Left ventricle myocardium inferior (tissue), 1 donor: ENCODE measurements around the gene OSBPL5. TPM values are rescaled to one million over a fixed set of nuclear protein-coding genes. Genes with fewer than 3 reads are reported as not detected.
A peak's percentile ranks its signal among the peaks of the same experiment; 100 is the strongest.

Experiments
- DNase-seq: peaks from one replicate; pipeline ENCODE4 v3.0.0-alpha.2; 2020
- H3K27ac ChIP-seq: fragments of 200-600 bp; replicated peaks from 2 replicates; pipeline ENCODE4 v1.8.0; 2021
- H3K27me3 ChIP-seq: fragments of 200-600 bp; 2 replicates; pipeline ENCODE4 v1.8.0; 2021; ENCODE audit warnings: low read depth
- H3K36me3 ChIP-seq: fragments of 200-600 bp; 2 replicates; pipeline ENCODE4 v1.8.0; 2021
- H3K4me1 ChIP-seq: fragments of 200-600 bp; 2 replicates; pipeline ENCODE4 v1.8.0; 2021
- H3K4me3 ChIP-seq: fragments of 200-600 bp; 2 replicates; pipeline ENCODE4 v1.8.0; 2021; ENCODE audit warnings: mild to moderate bottlenecking, moderate library complexity
- H3K9me3 ChIP-seq: fragments of 200-600 bp; replicated peaks from 2 replicates; pipeline ENCODE4 v1.8.0; 2021
- intact Hi-C: fragments of 100-400 bp; cut with micrococcal nuclease; formaldehyde crosslinking; loops from one replicate; pipeline ENCODE4 v1.11.0; 2022
- total RNA-seq: library from RNA; stranded (reverse); fragmentation: NEBNext Ultra II Directional; extraction: Animal tissue kit (Norgen Biotek cat#: 25700); gene quantifications from one replicate; pipeline ENCODE4 v1.2.1, GENCODE V29; 2021
- TF ChIP-seq, protein P1 (sequence below): fragments of 200-600 bp; IDR thresholded peaks from 2 replicates; pipeline ENCODE4 v1.8.0; 2021; ENCODE audit warnings: antibody characterized with exemption, mild to moderate bottlenecking, borderline replicate concordance
- donor health status: DM: no; HTN: yes; CAD: no; lungs with severe emphysema.

OSBPL5 gene
- total RNA-seq, 1 donor from 2014 or later: 11.4 TPM

DNA sequence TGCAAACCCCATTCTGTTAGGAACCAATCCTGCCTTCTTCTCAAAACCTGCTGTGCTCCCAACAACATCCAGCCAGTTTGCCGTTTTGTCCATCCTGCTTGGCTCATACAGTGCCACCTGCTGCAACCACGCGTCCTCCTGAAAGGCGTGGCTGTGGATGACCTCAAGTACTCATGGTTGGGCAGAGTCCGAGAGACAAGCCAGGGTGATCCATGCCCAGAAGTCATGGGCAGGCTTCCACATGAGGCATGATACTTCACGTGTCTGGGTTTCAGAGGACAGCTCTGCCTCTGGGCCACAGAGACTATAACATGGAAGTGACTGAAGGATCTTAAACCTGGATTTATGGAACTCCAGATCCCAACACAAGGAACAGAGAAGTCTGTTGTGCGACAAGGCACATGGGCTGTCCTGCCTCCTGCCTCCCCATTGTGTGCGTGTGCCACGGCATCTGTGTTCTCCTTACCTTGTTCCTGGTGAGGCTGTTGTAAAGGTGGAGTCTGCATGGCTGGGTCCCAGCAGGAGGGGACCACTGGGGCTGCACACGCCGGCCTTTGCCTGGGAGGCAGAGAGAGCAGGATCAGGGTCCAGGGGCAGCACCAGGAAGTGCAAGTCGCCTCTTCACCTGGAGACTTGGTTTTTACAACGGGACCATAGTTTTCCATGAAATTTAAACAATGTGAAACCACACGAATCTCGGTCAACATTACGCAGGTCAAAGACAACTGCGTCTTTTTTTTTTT is 123.2 kb downstream of the OSBPL5 start:
- Histone ChIP-seq H3K27ac (peak overlapping the region; percentile 80), H3K9me3 (no peaks in the 10 kb centered on the region), H3K27me3 (no peaks in the 10 kb centered on the region), H3K4me1 (peaks cover 48% of the 10 kb centered on the region), H3K36me3 (peaks cover 54% of the 10 kb centered on the region), H3K4me3 (no peak overlapping the region)
- TF ChIP-seq, protein P1, sequence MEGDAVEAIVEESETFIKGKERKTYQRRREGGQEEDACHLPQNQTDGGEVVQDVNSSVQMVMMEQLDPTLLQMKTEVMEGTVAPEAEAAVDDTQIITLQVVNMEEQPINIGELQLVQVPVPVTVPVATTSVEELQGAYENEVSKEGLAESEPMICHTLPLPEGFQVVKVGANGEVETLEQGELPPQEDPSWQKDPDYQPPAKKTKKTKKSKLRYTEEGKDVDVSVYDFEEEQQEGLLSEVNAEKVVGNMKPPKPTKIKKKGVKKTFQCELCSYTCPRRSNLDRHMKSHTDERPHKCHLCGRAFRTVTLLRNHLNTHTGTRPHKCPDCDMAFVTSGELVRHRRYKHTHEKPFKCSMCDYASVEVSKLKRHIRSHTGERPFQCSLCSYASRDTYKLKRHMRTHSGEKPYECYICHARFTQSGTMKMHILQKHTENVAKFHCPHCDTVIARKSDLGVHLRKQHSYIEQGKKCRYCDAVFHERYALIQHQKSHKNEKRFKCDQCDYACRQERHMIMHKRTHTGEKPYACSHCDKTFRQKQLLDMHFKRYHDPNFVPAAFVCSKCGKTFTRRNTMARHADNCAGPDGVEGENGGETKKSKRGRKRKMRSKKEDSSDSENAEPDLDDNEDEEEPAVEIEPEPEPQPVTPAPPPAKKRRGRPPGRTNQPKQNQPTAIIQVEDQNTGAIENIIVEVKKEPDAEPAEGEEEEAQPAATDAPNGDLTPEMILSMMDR: no peak
- peak; percentile 69 for DNase-seq
- intact Hi-C loops: no loop called here

DNA sequence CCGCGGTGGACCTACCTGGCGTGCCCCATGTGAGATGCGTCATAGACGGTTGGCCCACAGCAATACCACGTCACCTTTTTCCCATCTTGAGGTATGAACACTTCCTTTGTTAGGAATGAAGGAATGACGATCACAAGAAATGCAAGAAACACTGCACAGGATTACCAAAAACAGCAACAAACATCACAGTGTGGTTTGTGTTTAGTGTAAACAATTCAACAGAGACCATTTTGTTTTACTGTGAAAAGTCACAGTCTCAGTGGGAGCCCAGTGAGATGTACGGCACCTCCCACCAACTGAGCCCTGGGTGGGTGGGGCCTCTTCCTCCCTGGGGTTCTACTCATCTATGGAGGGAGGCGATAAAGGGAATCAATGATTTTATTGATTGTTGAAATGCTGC is 124.2 kb downstream of the OSBPL5 start:
- H3K9me3 ChIP-seq: no peaks in the 10 kb centered on the region
- no peak for DNase-seq
- no peaks in the 10 kb centered on the region for H3K27me3 ChIP-seq
- TF ChIP-seq, protein P1: no peak
- H3K4me1 ChIP-seq: peaks cover 57% of the 10 kb centered on the region
- no peak overlapping the region for H3K4me3 ChIP-seq
- peaks cover 62% of the 10 kb centered on the region for H3K36me3 ChIP-seq
- H3K27ac ChIP-seq: no peak overlapping the region
- intact Hi-C loops: no loop called here

DNA sequence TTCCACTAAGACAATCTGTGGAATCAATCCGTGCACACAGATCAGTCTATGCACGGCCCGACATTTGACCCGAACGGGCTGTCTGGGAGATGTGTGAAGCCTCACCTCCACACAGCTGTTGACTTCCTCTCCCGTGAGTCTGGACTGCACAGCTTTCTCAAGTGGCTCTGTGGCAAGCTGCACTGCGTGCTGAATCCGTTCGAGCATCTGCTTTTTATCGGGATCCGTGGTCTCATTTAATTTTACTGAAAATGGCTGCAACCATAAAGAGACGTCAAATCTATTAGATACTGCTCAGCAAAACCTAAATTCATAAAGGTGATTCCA is 127.2 kb downstream of the OSBPL5 start:
- TF ChIP-seq, protein P1: no peak
- DNase-seq: no peak
- H3K27ac ChIP-seq: peak overlapping the region; percentile 26

More for the DNA sequence above, 127.2 kb downstream of the OSBPL5 start:
- no peak overlapping the region for H3K4me3 ChIP-seq
- no peaks in the 10 kb centered on the region for H3K9me3 ChIP-seq
- peaks cover 39% of the 10 kb centered on the region for H3K4me1 ChIP-seq
- intact Hi-C loops: loop anchor here (5.0 to 10.0 kb wide), 2 partner anchors 54 to 177 kb away; partner anchors contain the start of gene MRGPRG
- H3K27me3 ChIP-seq: no peaks in the 10 kb centered on the region
- H3K36me3 ChIP-seq: peaks cover 69% of the 10 kb centered on the region

Other genes with a start within 250 kb of the OSBPL5 start
- not detected for gene PHLDA2, start 235.9 kb downstream of the OSBPL5 start, total RNA-seq
- 175 TPM for gene NAP1L4, start 173.0 kb downstream of the OSBPL5 start, total RNA-seq
- 14.3 TPM for gene CARS1, start 107.9 kb downstream of the OSBPL5 start, total RNA-seq
- gene MRGPRG, start 53.5 kb upstream of the OSBPL5 start, total RNA-seq: not detected
- gene MRGPRE, start 67.1 kb upstream of the OSBPL5 start, total RNA-seq: 0.36 TPM
- gene ZNF195, start 213.8 kb upstream of the OSBPL5 start, total RNA-seq: 8.2 TPM